EH (cell line): ENCODE results near the gene LUC7L3.
"Not testable (repeated sequence)": the region's sequence is repeated elsewhere in the genome, so short reads cannot be mapped to it uniquely, and the experiment has no call there.

ENCODE experiments used
- DNase-seq: peaks from one replicate; pipeline ENCODE4 v3.0.0-alpha.2; 2015; ENCODE audit warnings: low read depth

The LUC7L3 gene

DNA sequence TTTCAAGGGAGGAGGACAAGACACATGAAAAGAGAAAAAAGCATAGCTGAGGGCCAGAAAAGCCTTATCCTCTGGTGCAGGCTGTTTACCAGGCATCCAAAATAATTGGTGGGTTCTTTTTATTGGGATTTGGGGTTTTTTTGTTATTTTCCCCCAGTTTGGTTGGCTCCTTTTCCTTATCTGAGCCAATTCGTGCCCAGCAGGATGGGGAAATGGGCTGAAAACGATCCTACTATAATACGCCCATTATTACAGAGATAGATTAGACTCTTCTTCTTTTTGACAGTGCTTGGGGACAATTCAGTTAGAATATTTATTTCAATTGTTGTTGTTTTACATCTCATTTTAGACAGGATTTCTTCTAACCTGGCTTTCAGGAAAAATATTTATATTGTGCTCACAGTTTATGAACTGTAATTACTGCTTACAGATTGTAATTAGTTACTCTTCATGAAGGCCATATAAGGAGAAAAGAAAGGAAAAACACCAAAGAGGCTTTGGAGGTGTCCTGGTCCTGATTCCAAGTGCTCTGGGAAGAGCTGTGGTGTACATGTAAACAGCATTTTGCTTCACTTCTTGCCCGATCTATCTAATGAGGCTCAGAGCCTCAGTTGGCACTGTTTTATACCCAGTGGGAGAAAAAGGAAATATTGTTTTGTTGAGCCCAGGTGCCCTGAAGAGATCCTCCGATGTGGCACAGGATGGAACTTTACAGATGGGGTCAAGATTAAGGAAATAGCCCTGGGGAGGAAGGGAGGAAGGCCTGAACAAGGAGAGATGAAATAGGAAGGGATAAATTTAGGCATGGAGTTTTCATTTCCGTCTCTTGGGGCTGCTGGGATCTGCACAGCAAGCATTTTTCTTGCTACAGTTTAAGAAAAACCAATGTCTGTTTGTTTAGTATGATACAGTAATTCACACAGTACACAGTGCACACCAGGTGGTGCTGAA, 11.1 kb upstream of the LUC7L3 start:
- peak; percentile 54 for DNase-seq

DNA sequence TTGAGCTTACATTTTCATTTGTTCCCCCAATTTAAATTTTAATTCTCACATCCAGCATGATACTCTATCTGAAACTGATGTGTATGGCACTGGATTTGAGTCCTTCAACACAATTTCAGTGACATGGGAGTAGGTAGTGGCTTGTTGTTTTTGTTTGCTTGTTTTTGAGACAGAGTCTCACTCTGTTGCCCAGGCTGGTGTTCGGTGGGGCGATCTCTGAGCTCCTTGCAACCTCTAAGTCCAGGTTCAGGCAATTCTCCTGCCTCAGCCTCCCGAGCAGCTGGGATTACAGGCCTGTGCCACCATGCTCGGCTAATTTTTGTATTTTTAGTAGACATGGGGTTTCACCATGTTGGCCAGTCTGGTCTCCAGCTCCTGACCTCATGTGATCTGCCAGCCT, 10.3 kb upstream of the LUC7L3 start:
- not testable (repeated sequence) for DNase-seq

DNA sequence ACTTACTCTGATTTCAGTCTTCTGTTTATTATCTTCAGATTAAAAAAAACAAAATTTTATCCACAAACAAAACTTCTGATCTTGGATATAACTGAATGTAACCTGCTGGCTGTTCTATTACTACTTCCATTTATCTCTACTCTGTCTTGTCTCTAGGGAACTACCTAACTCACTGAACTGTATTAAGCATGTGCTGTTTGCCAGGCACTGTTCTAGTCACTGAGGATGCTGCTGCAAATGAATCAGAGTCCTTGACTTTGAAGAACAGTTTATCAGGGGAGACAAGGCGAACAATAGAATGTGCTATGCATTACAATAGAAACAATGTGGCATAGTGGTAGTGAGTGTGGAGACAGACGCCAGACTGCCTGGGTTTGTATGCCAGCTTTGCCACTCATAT, 9.4 kb upstream of the LUC7L3 start:
- DNase-seq = no peak

DNA sequence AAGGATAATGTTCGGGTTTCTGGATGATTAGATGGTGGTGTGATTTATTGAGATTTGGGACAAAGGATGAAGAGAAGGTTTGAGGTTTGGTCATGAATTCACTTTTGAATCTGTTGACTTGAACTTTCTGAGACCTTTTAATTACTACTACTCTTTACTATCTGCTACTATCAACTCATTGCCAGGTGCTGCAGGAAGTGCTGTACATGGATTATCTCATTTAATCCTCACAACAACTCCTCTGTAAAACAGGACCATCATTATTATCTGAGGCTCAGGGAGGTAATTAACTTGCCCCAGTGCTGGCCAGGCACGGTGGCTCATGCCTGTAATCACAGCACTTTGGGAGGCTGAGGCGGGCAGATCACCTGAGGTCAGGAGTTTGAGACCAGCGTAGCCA, 8.8 kb upstream of the LUC7L3 start:
- no peak for DNase-seq

- DNase-seq = no peak
Measured at GRCh38 chr17:50712641-50713040, 6.8 kb upstream of the LUC7L3 start.

DNA sequence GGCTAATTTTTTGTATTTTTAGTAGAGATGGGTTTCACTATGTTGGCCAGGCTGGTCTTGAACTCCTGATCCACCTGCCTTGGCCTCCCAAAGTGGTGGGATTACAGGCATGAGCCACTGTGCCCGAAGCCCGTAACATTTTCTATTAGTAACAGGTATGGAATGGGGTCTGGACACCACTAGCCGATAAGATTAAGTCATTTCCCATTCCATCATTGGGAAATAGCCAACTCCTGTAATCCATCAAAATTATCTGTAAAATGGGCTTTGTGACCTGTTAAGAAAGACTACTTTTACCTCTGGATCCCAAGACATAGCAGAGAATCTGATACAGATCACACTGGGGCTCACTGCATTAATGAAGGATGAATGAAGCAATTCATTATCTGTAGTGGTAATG, 3.9 kb upstream of the LUC7L3 start:
- no peak for DNase-seq

- DNase-seq = no peak
Measured at GRCh38 chr17:50719924-50720794, 756 bp downstream of the LUC7L3 start.

DNA sequence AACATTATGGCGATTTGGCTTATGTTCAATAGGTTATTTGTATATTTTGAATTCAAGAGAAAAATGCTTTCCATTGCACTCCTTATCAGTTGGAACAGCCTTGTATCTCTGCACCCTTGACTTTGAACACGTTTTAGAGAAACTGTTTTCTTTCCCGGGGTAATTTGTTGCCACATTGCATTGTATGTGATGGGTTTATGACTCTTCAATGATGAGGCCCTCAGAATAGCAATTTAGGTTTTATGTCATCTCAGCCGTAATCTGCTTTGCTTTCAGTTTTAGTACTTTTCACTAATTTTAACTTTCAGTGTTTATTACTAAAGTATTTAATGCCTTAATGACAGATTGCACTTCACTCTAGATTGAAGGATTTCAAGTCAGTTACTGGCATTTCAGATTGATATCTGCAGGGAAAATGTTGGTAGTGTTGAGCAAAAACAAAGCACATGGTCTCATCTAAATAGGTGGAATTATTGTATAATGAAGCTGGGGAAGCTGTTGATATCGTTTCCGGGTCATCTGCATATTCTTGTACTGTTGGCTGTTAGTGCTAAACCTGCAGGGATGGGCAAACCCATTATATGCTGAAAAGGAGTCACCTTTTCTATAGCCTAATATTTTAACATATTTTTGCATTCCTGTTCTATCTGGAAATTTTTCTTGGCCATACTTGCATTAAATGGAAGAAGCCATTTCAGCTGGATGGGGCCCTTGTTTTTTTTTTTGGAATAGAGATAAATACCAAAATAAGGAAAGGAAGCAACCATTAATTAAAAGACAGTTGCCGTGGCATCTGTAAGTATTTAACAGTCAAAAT, 2.0 kb downstream of the LUC7L3 start:
- DNase-seq = peak; percentile 26

- DNase-seq = no peak
Measured at GRCh38 chr17:50722746-50723145, 3.3 kb downstream of the LUC7L3 start.

- DNase-seq = not testable (repeated sequence)
Measured at GRCh38 chr17:50724622-50725021, 5.2 kb downstream of the LUC7L3 start.

DNA sequence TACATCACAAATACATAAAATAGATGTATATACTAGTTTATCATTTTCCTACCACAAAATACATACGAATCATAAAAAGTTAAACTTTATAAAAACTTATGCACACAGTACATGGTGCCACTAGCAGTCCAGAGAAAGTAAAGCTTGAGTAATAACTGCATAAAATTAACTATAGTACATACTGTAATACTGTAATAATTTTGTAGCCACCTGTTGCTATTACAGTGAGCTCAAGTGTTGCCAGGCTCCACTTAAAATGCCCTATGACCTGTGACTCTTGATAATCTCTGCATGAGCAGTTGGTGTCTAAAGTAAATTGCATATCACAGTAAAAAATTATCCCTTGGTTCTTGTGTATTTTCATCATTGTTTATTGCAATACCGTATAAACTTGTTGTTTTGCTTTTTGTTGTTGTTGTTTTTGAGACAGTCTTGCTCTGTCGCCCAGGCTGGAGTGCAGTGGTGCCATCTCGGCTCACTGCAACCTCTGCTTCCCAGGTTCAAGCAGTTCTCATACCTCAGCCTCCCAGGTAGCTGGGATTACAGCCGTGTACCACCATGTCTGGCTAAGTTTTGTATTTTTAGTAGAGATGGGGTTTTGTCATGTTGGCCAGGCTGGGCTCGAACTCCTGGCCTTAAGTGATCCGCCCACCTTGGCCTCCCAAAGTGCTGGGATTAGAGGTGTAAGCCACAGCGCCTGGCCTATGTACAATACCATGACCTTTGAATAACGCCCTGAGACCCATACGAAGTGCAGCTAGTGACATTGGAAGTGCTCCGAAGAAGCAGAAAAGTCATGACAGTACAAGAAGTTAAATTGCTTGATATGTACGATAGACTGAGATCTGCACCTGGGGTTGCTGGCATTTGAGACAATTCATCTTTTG, 6.6 kb downstream of the LUC7L3 start:
- no peak for DNase-seq

- no peak for DNase-seq
Measured at GRCh38 chr17:50728112-50728429, 8.7 kb downstream of the LUC7L3 start.

DNA sequence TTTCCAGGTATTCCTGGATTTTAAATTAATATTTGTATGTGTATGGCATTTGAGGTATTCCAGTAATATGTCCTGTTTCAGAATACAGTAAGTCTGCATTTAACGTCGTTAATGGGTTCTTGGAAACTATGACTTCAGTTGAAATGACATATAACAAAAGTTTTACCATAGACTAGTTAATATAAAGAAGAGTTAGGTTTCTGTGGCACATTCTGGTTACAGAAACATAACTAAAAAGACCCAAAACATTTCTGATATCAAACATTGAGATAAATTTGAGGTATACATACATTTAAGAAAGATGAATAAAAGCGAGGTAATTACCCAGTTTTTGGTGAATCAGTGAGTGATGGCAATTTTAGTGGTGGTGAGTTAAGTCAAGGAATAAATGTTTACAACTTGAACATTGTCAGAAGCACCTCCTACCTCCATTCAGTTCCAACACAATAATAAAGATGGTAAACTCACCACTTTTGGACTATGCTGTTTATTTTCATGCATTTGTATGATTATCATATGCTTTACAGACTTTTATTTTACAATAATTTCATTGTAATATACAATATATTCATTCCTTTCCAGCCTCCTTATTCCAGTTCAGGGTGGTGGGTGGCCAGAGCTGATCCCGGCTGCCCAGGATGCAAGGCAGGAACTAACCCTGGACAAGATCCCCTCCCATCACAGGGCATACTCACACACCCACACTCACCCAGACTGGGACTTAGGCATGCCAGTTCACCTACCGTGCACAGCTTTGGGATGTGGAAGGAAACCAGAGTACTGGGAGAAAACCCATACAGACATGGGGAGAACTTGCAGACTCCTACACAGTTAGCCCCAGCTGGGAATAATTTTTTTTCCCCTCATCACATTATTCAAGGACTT, 9.7 kb downstream of the LUC7L3 start:
- DNase-seq = no peak

DNA sequence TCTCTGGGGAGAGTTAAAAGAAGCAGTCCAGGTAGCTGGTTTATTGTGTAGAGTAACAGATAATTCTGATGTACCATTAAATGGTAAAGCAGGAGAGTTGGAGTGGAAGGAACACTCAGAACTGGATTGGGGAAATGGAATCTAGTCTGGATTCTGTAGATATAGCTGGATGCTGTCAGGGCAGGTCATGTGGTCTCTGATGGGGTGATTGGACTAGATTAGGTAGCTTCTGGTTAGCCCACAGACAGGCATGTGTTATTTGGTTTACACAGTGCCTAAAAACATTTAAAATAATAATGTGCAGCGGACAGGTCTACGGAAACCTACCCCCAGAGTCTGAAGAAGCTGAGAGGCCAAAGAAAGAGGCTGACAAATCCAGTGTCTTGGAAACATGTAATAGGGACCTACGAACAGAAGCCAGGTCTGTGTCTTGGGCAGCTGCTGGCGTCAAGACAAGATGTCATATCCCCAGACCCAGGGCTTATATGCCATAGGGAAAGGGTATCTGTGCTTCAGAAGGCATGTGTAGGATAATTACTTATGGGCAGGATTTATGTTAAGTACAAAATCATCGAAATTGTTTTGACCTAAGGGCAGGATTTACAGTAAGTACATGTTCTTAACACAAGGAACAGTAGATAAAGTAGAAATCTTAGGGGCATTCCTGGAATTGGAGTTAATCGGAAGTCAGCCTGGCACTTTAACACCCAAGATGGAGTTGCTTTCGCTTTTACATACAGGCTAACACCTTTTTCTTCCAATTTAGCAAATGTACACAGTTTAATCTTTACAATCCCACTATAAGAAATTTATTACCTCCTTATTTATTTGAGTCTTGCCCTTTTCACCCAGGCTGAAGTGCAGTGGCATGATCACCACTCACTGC, 12.4 kb downstream of the LUC7L3 start:
- DNase-seq = no peak

- DNase-seq = no peak
Measured at GRCh38 chr17:50735287-50735686, 15.9 kb downstream of the LUC7L3 start.

- no peak for DNase-seq
Measured at GRCh38 chr17:50737118-50737698, 17.8 kb downstream of the LUC7L3 start.

GRCh38 chr17:50739098-50739497, 19.7 kb downstream of the LUC7L3 start:
- no peak for DNase-seq

GRCh38 chr17:50745631-50746030, 26.2 kb downstream of the LUC7L3 start:
- DNase-seq = no peak

DNA sequence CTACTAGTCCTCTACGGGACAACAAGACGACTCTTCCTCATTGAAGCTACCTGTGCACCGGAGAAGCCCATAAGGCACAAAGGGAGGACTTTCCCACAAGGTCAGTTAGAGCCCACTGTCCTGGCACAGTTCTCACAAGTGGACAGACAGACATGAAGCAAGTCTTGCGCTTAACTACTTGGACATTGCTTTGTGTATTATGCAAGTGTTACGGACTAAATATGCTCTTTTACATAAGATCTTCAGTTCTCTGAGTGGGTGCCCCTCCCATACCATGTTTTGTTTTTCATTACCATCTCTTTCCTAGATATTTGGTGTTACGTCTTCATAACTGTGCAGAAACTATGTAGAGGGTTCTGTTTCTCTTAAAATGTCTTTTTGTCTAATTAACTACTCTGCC, 29.8 kb downstream of the LUC7L3 start:
- no peak for DNase-seq
